ENCODE measurements around the gene GRM6.

The GRM6 gene

GRCh38 chr5:178994580-178995340, at the start of gene GRM6:
Gene GRM6 (minus strand): TSS chr5:178995320. CDS start chr5:178994944, 376 bp downstream.
- no peak for DNase-seq (ENCODE audit: low read depth)

DNA sequence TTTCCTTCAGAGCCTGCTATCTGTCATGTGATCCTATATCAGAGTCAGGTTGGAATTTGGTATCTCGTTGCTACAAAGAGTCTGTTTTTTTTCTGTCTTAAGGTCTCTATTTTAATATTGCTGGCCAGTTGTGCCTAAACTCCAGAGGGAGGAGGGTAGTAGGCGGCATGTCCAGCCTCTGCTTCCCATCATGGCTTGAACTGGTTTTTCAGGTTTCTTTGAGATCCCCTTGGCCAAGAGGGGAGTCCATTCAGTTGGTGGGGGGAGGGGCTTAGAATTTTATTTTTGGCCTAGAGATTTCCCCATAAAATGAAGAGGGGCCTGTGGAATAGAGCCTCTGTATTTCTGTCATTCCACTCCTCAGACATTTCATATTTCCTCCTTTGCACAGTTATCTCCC, 49.6 kb upstream of the GRM6 start:
- DNase-seq (ENCODE audit: low read depth), result no peak

DNA sequence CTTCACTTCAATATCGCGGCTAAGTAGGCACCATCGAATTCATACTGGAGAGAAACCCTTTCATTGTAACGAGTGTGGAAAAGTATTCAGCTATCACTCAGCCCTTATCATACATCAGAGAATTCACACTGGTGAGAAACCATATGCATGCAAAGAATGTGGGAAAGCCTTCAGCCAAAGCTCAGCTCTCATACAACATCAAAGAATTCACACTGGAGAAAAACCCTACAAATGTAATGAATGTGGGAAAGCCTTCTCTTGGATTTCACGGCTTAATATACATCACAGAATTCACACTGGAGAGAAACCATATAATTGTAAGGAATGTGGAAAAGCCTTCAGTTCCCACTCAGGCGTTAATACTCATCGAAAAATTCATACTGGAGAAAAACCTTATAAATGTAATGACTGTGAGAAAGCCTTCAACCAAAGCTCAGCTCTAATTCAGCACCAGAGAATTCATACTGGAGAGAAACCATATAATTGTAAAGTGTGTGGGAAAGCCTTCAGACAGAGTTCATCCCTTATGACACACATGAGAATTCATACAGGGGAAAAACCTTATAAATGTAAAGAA, 38.0 kb upstream of the GRM6 start:
- DNase-seq (ENCODE audit: low read depth), result no peak

GRCh38 chr5:179023528-179024189, 28.5 kb upstream of the GRM6 start, which contains the start of gene ZNF879:
Gene ZNF879 (plus strand): TSS chr5:179023804. CDS start chr5:179025005, 1,201 bp downstream.
- DNase-seq (ENCODE audit: low read depth), result peak; percentile 70

DNA sequence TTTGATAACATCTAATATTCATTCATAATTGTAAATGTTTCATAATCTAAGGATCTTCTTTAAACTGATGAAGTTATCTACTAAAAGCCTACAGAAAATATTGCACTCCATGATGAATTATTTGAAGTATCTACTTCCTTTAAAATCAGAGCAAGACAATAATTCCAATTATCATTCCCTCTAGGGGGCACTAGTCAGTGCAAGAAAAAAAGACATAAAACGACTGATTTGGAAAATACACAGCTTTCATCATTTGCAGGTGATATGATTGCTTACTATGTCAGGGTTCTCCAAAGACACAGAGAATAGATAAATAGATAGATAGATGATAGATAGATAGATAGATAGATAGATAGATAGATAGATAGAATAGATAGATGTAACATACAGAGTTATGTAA, 13.5 kb upstream of the GRM6 start:
- no peak for DNase-seq (ENCODE audit: low read depth)

- no peak for DNase-seq (ENCODE audit: low read depth)
Measured at GRCh38 chr5:179006564-179006963, 11.4 kb upstream of the GRM6 start.

DNA sequence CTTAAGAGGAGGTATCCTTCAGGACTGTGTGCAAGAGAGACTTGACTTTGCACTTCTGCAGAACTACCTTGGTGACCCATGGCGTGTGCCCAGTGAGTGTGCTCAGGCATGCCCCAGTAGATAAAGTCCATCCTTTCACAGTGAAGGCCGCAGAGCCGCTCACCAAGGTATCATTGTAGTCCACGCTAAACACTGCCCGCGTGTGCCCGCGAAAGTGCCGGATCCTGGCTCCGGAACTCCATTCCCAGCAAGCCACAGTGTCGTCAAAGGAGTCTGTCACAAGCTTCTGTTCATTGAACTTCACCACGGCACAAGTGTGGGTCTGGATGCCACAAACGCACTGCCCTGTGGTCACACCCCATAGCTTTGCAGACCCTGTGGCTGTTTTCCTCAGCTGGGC, 3.3 kb upstream of the GRM6 start:
- DNase-seq (ENCODE audit: low read depth), result no peak

GRCh38 chr5:178997191-178997590, 2.1 kb upstream of the GRM6 start:
- no peak for DNase-seq (ENCODE audit: low read depth)

DNA sequence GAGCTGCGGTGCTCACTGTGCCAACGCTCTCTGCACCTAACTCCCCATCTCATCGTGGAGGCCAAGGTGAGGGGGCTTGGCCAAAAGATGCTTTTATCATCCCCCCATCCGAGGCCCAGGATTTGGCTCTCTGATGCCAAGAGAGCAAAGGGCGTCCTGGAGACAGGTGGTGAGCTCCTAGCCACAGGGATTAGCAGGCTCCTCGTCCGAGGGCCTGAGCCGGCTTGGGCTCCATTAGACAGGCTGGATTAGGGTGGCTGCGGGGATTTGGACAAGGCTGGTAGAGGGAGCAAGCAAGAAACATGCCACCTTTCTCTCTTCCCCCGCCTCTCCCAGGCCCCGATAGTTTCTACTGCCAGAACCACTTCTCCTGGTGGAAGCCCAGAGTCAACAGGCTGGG, 1.0 kb upstream of the GRM6 start:
- no peak for DNase-seq (ENCODE audit: low read depth)

GRCh38 chr5:178995341-178995690, 196 bp upstream of the GRM6 start:
- no peak for DNase-seq (ENCODE audit: low read depth)

GRCh38 chr5:178993955-178994579, 1.1 kb downstream of the GRM6 start:
- no peak for DNase-seq (ENCODE audit: low read depth)

GRCh38 chr5:178993236-178993765, 1.8 kb downstream of the GRM6 start:
- no peak for DNase-seq (ENCODE audit: low read depth)

- DNase-seq (ENCODE audit: low read depth), result no peak
Measured at GRCh38 chr5:178992291-178992895, 2.7 kb downstream of the GRM6 start.

GRCh38 chr5:178991190-178992145, 3.7 kb downstream of the GRM6 start:
- DNase-seq (ENCODE audit: low read depth), result no peak

DNA sequence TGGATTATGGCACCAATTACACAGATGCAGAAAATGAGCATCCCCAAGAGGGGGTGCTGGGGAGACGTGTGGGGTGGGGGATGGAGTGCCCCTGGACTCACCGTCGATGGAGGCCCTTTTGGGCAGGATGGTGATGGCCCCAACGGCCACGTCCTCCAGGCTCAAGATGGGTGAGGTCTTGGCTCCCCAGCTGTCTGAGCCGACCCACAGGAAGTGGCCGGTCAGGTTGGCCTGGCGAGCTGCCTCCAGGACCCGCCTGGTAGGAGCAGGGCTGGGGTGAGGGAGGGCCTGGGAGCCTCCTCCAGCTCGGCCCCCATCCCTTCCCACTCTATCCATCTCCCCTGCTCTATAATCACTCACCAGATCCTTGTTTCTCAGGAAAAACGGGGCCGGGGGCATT, 4.6 kb downstream of the GRM6 start:
- no peak for DNase-seq (ENCODE audit: low read depth)

DNA sequence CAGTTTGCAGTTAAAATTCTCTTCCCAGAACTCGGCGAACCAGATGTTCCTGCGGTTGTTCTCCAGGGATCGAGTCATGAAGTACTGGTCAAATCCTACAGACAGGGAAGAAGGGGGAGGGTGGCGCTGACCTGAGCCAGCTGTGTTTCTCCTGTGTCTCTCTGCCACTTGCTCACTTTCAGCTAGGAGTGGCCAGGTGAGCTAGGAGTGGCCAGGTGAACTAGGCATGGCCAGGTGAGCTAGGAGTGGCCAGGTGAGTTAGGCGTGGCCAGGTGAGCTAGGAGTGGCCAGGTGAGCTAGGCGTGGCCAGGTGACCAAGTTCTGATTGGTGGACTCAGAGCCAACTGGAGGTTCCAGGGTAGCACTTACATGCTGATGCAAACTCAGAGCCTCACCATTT, 5.8 kb downstream of the GRM6 start:
- DNase-seq (ENCODE audit: low read depth), result no peak

GRCh38 chr5:178988436-178989220, 6.5 kb downstream of the GRM6 start:
- no peak for DNase-seq (ENCODE audit: low read depth)

DNA sequence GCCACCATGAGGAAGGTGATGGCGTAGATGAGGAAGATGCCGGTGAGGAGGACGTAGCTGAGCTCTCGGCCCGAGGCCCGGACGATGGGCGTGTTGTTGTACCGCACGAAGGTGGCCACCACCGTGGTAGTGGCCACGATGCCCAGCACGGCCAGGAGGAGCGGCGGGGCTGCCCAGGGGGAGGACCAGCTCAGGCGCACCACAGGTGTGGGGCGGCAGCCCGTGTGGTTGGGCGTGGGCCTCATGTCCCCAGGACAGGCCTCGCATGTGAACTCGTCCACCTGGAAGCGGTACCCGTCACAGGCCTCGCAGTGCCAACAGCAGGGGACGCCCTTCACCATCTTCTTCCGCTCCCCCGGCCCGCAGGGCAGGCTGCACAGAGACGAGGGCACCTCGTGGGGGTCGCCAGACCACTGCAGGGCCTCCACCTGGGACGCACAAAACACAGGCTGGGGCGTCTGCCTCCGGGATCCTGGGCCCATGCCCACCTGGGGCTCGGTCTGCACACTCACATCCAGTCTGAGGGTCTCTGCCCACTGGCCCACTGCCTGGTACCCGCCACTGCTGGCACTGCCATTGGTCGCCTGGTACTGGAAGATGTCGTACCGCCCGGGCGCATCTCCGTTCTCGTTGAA, 8.7 kb downstream of the GRM6 start:
- no peak for DNase-seq (ENCODE audit: low read depth)

GRCh38 chr5:178984145-178985072, 10.7 kb downstream of the GRM6 start:
- no peak for DNase-seq (ENCODE audit: low read depth)

All from GM04503 (cell line).